ENCODE measurements around the gene SUPT20HL1.

GRCh38 chrX:24364851-24365538, 4.6 kb downstream of the SUPT20HL1 start:
- TF ChIP-seq POLR2A (IDR thresholded peaks at IDR 0.05; ENCODE audit: low read depth, low read length) = no peak
- TF ChIP-seq, protein P1, sequence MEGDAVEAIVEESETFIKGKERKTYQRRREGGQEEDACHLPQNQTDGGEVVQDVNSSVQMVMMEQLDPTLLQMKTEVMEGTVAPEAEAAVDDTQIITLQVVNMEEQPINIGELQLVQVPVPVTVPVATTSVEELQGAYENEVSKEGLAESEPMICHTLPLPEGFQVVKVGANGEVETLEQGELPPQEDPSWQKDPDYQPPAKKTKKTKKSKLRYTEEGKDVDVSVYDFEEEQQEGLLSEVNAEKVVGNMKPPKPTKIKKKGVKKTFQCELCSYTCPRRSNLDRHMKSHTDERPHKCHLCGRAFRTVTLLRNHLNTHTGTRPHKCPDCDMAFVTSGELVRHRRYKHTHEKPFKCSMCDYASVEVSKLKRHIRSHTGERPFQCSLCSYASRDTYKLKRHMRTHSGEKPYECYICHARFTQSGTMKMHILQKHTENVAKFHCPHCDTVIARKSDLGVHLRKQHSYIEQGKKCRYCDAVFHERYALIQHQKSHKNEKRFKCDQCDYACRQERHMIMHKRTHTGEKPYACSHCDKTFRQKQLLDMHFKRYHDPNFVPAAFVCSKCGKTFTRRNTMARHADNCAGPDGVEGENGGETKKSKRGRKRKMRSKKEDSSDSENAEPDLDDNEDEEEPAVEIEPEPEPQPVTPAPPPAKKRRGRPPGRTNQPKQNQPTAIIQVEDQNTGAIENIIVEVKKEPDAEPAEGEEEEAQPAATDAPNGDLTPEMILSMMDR (conservative IDR thresholded peaks at IDR 0.05; ENCODE audit: low read depth, low read length) = no peak

Measured in IMR-90 (cell line).